Measurements from ENCODE around the gene CA10. TPM values are rescaled to one million over a fixed set of nuclear protein-coding genes. Genes with fewer than 3 reads are reported as not detected.

CA10 gene
- total and polyA plus RNA-seq, 9 of the 15 experiments (the other 6 are each of a cell fraction or from before 2014, with no cell fraction given): not detected

DNA sequence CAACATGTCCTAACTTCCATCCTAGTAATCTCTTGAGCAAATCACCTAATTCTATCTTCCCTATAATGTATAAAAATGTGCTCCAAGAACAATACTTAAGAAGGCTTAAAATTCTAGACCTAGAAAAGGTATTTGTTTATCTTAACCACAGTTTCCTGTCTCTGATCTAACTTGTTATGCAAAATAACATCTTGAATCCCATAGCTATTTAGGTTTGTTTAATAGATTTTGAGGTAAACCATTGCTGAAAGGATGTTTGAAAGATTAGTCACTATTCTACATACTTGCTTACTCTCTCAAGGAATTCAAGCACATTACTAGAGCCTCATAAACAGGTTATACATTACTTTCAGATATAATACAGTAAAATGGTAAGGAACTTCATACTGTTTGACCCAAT is 13.0 kb downstream of the CA10 start (continued):
- TF ChIP-seq, protein P1, sequence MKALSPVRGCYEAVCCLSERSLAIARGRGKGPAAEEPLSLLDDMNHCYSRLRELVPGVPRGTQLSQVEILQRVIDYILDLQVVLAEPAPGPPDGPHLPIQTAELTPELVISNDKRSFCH (CRISPR knock-in tag; IDR thresholded peaks at IDR 0.05): no peak
- TF ChIP-seq, protein P1 (tag; IDR thresholded peaks at IDR 0.05): no peak
- no peak for TF ChIP-seq GABPB2 (CRISPR knock-in tag; conservative IDR thresholded peaks at IDR 0.05)
- TF ChIP-seq ZNF551 (CRISPR knock-in tag; IDR thresholded peaks at IDR 0.05): no peak
- TF ChIP-seq LARP7 (IDR thresholded peaks at IDR 0.05): no peak
- TF ChIP-seq, protein P2, sequence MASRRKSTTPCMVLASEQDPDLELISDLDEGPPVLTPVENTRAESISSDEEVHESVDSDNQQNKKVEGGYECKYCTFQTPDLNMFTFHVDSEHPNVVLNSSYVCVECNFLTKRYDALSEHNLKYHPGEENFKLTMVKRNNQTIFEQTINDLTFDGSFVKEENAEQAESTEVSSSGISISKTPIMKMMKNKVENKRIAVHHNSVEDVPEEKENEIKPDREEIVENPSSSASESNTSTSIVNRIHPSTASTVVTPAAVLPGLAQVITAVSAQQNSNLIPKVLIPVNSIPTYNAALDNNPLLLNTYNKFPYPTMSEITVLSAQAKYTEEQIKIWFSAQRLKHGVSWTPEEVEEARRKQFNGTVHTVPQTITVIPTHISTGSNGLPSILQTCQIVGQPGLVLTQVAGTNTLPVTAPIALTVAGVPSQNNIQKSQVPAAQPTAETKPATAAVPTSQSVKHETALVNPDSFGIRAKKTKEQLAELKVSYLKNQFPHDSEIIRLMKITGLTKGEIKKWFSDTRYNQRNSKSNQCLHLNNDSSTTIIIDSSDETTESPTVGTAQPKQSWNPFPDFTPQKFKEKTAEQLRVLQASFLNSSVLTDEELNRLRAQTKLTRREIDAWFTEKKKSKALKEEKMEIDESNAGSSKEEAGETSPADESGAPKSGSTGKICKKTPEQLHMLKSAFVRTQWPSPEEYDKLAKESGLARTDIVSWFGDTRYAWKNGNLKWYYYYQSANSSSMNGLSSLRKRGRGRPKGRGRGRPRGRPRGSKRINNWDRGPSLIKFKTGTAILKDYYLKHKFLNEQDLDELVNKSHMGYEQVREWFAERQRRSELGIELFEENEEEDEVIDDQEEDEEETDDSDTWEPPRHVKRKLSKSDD (conservative IDR thresholded peaks at IDR 0.05; ENCODE audit: low read length): no peak
- no peak for TF ChIP-seq RBM14 (IDR thresholded peaks at IDR 0.05; ENCODE audit: borderline replicate concordance, insufficient read depth, low read depth, low read length)
- TF ChIP-seq NFXL1 (CRISPR knock-in tag; IDR thresholded peaks at IDR 0.05): no peak
- no peak for TF ChIP-seq RFX5 (IDR thresholded peaks at IDR 0.05; ENCODE audit: low read depth, low read length)

DNA sequence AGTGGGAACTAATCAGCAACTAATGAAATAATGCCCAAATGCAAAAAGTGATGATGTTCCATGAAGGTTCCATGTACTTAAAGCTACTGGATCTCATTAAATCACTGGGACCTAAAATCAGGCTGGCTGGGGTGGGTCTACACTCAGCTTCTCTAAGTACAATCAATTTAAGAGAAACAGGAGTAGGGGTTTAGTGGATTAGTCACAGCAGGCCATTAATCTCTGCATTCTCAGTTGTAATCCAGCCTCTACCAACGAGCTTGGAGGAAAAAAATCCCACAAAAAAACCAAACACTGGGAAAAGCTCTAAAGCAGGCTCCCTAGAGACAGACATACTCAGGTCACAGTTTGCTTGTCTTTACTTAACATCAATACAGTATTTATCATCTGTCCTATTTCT is 15.0 kb downstream of the CA10 start:
- 0% methylated on average over 1 of the region's 1 CpG for WGBS (ENCODE audit: insufficient coverage, low coverage, missing lambda C conversion rate)
- DNase-seq (ENCODE audit: extremely low read depth in 1 of 4, low spot score in 3 of 4): no peak
- in situ Hi-C loops (cut with MboI): no loop called here
- Histone ChIP-seq H3K9me1 (ENCODE audit: control insufficient read depth, insufficient read depth, low read length) (no peaks in the 10 kb centered on the region), H2AFZ (ENCODE audit: low read depth, low read length) (no peak overlapping the region), H3K27me3 (ENCODE audit: control insufficient read depth in 2 of 2, insufficient read depth in 2 of 2, low read length in 2 of 2) (no peaks in the 10 kb centered on the region), H3K4me3 (no peak overlapping the region), H3K9ac (ENCODE audit: insufficient read depth in 1 of 2, low read depth in 2 of 2, low read length in 2 of 2) (no peak overlapping the region), H3K4me1 (replicated peaks in 1 of 2; ENCODE audit: control insufficient read depth in 2 of 2, insufficient read depth in 2 of 2, low read length in 2 of 2) (no peaks in the 10 kb centered on the region), H3K4me2 (ENCODE audit: insufficient read depth, low read length) (no peak overlapping the region), H3K79me2 (ENCODE audit: control insufficient read depth, insufficient read depth, low read length) (no peaks in the 10 kb centered on the region), H3K9me3 (replicated peaks; ENCODE audit: control insufficient read depth, insufficient read depth, low read depth, low read length) (no peaks in the 10 kb centered on the region), H3K36me3 (ENCODE audit: control insufficient read depth, insufficient read depth, low read length) (no peaks in the 10 kb centered on the region), H4K20me1 (replicated peaks; ENCODE audit: control insufficient read depth, insufficient read depth, low read length) (no peaks in the 10 kb centered on the region), H3K27ac (ENCODE audit: extremely low read depth, low read depth, low read length) (no peak overlapping the region)
- TF ChIP-seq NFXL1 (CRISPR knock-in tag; IDR thresholded peaks at IDR 0.05) (no peak), ATF7 (IDR thresholded peaks at IDR 0.05) (no peak), ZNF197 (CRISPR knock-in tag; IDR thresholded peaks at IDR 0.05; ENCODE audit: low read depth) (no peak), NCOA6 (IDR thresholded peaks at IDR 0.05) (no peak)
- TF ChIP-seq, protein P3, sequence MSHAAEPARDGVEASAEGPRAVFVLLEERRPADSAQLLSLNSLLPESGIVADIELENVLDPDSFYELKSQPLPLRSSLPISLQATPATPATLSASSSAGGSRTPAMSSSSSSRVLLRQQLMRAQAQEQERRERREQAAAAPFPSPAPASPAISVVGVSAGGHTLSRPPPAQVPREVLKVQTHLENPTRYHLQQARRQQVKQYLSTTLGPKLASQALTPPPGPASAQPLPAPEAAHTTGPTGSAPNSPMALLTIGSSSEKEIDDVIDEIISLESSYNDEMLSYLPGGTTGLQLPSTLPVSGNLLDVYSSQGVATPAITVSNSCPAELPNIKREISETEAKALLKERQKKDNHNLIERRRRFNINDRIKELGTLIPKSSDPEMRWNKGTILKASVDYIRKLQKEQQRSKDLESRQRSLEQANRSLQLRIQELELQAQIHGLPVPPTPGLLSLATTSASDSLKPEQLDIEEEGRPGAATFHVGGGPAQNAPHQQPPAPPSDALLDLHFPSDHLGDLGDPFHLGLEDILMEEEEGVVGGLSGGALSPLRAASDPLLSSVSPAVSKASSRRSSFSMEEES (CRISPR knock-in tag; IDR thresholded peaks at IDR 0.05): no peak
- intact Hi-C loops (cut with micrococcal nuclease): no loop called here
- no peak for ATAC-seq
- ChIA-PET POLR2A (no interaction called here), CTCF (ENCODE audit: low intra/inter-chr PET ratio) (no interaction called here)
- FAIRE-seq: no peak
- BruUV-seq (replicated peaks): no TSS peak

Measured in K562 (cell line).